ENCODE measurements around the gene BUD23. TPM values are rescaled to one million over a fixed set of nuclear protein-coding genes. Genes with fewer than 3 reads are reported as not detected.

BUD23 gene
- total and polyA plus RNA-seq, 2 donors (not counting 1 experiment from before 2014, with no cell fraction given): 62.4 to 63.9 TPM

GRCh38 chr7:73645643-73646174, 37.7 kb upstream of the BUD23 start:
- no peak for TF ChIP-seq EZH2 (IDR thresholded peaks at IDR 0.05; ENCODE audit: borderline replicate concordance, insufficient read depth, low read depth, low read length, poor library complexity, severe bottlenecking)
- no peak for TF ChIP-seq CTCF (IDR thresholded peaks at IDR 0.05)
- ChIA-PET POLR2A (no interaction called here), CTCF (interaction anchor here (0.9 to 1.3 kb wide), 3 partner anchors 8 to 89 kb away, joined by 3 to 4 read pairs (median 3); no protein-coding TSS in a partner anchor)
- peaks cover 59% of the 10 kb centered on the region for H3K27me3 Mint-ChIP-seq
- H4K20me1 ChIP-seq (ENCODE audit: control insufficient read depth, insufficient read depth, low read length, poor library complexity, severe bottlenecking): no peaks in the 10 kb centered on the region
- intact Hi-C loops (cut with micrococcal nuclease): no loop called here
- no peak overlapping the region for H3K27ac ChIP-seq (ENCODE audit: low read length in 2 of 2)
- no peak overlapping the region for H3K4me3 ChIP-seq (ENCODE audit: control extremely low read depth in 1 of 5, extremely low read depth in 1 of 5, insufficient read depth in 1 of 5, low read depth in 2 of 5, low read length in 4 of 5)
- H3K9ac ChIP-seq (ENCODE audit: low read length): no peak overlapping the region
- H3K27ac Mint-ChIP-seq: no peak overlapping the region
- H3K27me3 ChIP-seq (replicated peaks in 1 of 4; ENCODE audit: control extremely low read depth in 1 of 4, control insufficient read depth in 3 of 4, insufficient read depth in 4 of 4, low read length in 3 of 4): peaks cover 0 to 53% (median 23%) of the 10 kb centered on the region in 4 experiments
- H2AFZ ChIP-seq (ENCODE audit: insufficient read depth, low read depth, low read length, poor library complexity, severe bottlenecking): no peak overlapping the region
- peaks cover 0 to 24% (median 7%) of the 10 kb centered on the region in 3 donors for H3K9me3 ChIP-seq (ENCODE audit: control extremely low read depth in 1 of 3, control insufficient read depth in 2 of 3, insufficient read depth in 1 of 3, low read length in 2 of 3)
- no peak overlapping the region for H3K4me2 ChIP-seq (replicated peaks; ENCODE audit: low read depth, low read length, poor library complexity, severe bottlenecking)
- WGBS (ENCODE audit: insufficient coverage): 58% methylated on average over 4 of the region's 4 CpGs
- H3K9me3 Mint-ChIP-seq (ENCODE audit: insufficient read depth): no peaks in the 10 kb centered on the region
- ATAC-seq (ENCODE audit: low read depth): no peak
- no peak for DNase-seq
- H3K79me2 ChIP-seq (ENCODE audit: control insufficient read depth, insufficient read depth, low read length): no peaks in the 10 kb centered on the region
- H3K36me3 ChIP-seq (replicated peaks in 1 of 2; ENCODE audit: control extremely low read depth in 1 of 2, control insufficient read depth in 1 of 2, extremely low read depth in 1 of 2, insufficient read depth in 2 of 2, low read length in 1 of 2): no peaks in the 10 kb centered on the region
- no peak overlapping the region for H3K4me3 Mint-ChIP-seq
- H3K4me1 ChIP-seq (ENCODE audit: control insufficient read depth in 2 of 2, insufficient read depth in 2 of 2, low read length in 2 of 2): peaks cover 11 to 12% of the 10 kb centered on the region in 2 donors
- peaks cover 5% of the 10 kb centered on the region for H3K4me1 Mint-ChIP-seq
